Measurements from ENCODE around the gene WDCP.
"Not testable (repeated sequence)": the region's sequence is repeated elsewhere in the genome, so short reads cannot be mapped to it uniquely, and the experiment has no call there.

WDCP gene

GRCh38 chr2:24058564-24059271 lies 11.5 kb upstream of the WDCP start:
- DNase-seq (ENCODE audit: low spot score), result no peak

DNA sequence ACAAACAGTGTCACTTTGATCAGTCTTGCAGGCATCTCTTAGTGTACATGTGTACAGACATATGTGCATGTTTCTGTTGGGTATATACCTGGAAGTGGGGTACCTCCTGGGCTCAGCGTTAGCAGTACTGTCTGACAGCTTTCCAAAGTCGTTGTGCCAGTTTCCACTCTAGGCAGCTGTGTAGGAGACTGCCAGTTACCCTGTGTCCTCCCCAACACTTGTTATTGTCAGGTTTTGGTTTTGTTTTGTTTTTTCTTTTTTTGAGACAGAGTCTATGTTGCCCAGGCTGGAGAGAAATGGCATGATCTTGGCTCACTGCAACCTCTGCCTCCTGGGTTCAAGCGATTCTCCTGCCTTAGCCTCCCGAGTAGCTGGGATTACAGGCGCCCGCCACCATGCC lies 8.6 kb upstream of the WDCP start:
- DNase-seq (ENCODE audit: low spot score), result no peak

DNA sequence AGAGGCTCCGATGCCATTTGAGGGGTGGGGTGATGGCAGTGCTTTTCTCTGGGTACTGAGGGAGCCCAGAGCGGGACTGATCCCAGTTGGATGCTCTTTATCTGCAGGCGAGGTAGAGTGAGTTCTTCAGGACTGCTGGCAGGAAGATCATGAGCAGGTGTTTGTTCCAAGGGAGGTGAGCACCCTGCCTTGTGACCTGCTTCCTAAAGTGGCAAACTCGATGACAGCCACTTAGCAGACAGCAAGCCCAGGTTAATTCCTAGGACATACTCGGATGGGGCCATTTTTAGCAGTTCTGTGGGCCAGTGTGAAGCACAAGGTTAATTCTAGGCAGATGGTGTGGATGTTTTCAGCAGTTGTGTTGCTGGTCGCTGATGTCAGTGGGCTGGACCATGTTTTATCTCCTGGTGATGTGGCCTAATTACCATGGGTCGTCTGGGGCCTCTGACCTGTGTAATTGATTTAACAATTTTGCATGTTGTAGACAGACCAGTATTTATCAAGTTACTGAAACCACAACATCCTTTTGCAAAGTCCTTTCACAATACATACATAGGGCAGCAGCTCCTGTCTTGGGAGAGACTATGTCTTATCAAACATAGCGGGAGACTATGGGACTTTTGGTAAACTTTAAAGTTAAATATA lies 7.3 kb upstream of the WDCP start:
- DNase-seq (ENCODE audit: low spot score), result no peak

DNA sequence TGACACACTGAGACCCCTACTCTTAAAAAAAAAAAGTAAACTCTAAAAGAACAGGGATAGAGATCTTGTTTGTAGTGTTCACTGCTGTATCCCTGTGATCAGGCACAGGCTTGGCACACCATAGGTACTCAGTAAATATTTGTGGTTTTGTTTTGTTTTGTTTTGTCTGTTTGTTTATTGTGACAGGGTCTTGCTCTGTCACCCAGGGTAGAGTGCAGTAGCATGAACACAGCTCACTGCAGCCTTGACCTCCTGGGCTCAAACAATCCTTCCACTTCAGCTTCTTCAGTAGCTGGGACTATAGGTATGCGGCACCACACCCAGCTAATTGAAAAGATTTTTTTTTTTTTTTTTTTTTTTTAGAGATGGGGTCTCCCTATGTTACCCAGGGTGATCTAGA lies 5.8 kb upstream of the WDCP start:
- DNase-seq (ENCODE audit: low spot score), result no peak

GRCh38 chr2:24051833-24052232 lies 4.6 kb upstream of the WDCP start:
- no peak for DNase-seq (ENCODE audit: low spot score)

- DNase-seq (ENCODE audit: low spot score), result no peak
These were observed 3.1 kb upstream of the WDCP start for GRCh38 chr2:24050041-24050979.

DNA sequence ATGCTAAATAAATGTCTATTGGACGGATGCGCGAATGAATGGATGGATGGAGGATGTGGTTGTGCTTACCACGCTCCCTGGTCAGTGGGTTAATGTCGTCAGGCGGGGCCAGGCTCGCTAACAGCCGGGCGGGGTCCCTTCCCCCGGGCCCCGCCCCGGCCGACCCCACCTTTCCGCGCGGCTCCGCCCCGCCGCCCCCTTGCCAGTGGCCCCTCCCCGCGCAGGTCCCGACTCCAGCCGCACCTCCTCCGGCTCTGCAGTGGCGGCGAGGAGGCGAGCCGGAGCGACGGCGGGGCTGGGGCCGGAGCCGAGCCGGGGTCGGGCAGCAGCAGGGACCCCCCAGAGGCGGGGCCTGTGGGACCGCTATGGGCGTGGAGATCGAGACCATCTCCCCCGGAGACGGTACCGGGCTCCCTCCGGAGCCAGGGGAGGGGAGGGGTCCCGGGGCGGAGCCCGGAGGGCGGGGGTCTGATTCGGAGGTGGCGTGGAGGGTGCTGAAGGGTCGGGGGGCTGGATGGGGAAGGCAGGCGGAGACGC lies 2.4 kb upstream of the WDCP start, which contains the start of gene FKBP1B:
Gene FKBP1B (plus strand): TSS at position 257 of the 537 bp plus-strand sequence. CDS start 109 bp downstream, at position 366.
- no peak for DNase-seq (ENCODE audit: low spot score)

- no peak for DNase-seq (ENCODE audit: low spot score)
These were observed 1.7 kb upstream of the WDCP start for GRCh38 chr2:24048769-24049484.

DNA sequence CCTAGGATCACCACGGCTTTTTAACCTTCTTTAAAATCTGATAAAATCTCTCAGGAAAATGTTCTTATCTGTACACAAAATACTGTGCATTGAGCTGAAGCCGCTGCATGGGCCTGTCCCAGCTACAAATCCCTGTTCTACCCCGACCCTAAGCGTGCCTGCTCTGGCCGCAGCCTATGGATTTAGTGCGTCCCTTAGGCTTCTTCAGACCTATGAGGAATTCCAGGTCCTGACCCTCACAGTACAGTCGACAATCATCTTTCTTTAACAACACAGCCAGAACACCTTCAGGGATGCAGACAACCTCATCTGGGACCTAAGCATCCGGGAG lies 477 bp upstream of the WDCP start:
- no peak for DNase-seq (ENCODE audit: low spot score)

DNA sequence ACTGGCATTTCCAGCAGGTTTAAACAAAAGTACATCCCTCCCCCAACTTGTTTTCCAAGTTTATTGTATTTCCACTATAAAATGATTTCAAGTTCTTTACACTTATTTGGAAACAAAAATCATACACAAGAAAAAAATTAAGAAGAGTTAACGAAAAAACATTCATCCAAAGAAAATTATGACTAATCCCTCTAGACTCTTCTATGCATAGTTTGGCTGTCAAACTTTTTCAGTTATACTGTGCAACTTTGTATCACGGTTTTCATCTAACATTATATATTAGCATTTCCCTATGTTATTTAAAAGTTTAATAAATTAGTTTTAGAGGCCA lies 627 bp downstream of the WDCP start:
- no peak for DNase-seq (ENCODE audit: low spot score)

DNA sequence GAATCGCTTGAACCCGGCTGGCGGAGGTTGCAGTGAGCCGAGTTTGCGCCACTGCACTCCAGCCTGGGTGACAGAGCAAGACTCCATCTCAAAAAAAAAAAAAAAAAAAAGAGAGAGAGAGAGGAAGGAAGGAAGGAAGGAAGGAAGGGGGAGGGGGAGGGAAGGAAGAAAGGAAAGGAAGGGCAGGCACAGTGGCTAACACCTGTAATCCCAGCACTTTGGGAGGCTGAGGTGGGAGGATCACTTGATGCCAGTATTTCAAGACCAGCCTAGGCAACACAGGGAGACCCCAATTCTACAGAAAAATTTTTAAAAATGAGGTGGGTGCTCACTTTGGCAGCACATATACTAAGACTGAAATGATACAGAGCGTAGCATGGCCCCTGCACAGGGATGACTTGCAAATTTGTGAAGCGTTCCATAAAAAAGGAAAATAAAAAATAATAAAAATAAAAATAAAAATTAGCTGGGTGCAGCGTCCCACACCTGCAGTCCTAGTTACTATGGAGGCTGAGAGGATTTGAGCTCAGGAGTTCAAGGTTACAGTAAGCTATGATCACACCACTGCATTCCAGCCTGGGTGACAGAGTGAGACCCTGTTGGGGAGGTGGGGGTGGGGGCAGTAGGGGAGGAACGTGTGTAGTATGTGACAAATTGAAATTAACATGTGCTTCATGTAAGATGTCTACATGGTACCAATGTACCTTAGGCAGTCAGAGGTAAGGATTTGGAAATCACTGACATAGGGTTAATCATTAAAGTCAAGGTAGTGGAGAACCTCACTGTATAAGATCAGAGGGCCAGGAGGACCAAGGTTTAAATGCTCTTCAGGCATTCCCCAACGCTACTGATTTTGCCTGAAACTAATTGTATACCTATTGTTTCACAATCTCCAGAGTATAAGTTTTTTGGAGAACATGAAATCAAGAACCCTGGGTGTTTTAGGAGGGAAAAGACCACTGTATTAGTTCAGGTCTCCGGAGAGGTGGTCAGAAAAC lies 1.4 kb downstream of the WDCP start:
- no peak for DNase-seq (ENCODE audit: low spot score)

GRCh38 chr2:24043133-24043532 lies 4.1 kb downstream of the WDCP start:
- not testable (repeated sequence) for DNase-seq (ENCODE audit: low spot score)

DNA sequence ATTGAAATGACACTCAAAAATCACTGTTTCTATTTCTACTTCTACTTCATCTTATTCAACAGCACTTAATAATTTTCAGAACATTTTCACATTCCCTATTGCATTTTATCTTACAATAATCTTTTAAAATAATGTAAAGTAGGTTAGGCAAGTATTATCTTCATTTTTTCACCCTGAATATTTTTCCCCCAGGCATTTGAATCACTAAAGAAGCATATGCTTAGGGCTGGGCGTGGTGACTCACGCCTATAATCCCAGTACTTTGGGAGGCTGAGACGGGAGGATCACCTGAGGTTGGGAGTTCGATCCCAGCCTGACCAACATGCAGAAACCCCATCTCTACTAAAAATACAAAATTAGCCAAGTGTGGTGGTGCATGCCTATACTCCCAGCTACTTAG lies 6.7 kb downstream of the WDCP start:
- no peak for DNase-seq (ENCODE audit: low spot score)

DNA sequence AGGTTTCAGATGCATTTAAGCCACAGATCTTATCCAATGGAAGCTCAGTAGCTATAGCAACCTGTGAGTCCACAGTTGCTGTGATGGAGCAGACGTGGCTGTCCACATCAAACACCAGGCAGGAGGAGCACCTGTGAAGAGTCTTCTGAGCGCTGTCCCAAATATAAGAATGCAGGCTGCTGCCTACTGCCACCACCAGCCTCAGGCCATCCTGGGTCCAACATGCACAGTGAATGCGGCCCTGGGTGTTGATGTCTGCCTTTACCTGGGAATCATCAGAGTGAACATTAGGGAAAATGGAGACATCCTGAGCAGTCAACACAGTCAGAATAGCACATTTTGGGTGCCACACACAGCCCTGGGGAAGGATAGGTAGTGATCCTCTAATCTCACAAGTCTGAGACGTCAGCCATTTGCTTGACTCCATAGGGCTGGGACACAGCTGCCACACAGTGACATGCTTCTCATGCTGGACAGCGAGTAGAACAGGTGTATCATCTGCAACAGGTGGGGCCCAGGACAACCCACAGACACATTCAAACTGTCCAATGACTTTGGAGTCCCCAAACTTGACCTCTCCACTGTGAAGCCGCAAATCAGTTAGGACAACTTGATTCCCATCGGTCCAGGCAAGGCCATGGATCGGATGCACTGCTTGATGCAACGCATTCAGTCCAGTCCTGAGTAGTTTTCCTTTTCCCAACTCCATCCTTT lies 8.2 kb downstream of the WDCP start:
- DNase-seq (ENCODE audit: low spot score), result no peak

DNA sequence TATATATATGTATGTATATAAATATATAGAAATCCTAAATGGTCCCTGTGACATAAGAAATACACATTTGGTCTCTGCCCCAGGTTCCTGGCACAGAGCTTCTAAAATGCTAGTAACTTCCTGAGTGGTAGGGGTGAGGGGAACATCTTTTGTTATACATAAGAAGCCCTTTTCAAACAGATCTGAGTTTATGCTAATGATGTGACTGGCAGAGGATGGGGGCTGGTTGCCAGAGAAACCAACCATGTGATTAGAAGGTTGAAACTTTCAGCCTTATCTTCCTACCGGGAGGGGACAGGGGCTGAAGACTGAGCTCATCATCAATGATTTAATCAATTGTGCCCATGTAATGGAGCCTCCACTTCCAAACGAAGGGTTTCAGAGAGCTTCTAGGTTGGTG lies 21.0 kb downstream of the WDCP start:
- no peak for DNase-seq (ENCODE audit: low spot score)

GRCh38 chr2:24024996-24025663 lies 22.1 kb downstream of the WDCP start:
- no peak for DNase-seq (ENCODE audit: low spot score)

- no peak for DNase-seq (ENCODE audit: low spot score)
These were observed 23.2 kb downstream of the WDCP start for GRCh38 chr2:24024018-24024417.

DNA sequence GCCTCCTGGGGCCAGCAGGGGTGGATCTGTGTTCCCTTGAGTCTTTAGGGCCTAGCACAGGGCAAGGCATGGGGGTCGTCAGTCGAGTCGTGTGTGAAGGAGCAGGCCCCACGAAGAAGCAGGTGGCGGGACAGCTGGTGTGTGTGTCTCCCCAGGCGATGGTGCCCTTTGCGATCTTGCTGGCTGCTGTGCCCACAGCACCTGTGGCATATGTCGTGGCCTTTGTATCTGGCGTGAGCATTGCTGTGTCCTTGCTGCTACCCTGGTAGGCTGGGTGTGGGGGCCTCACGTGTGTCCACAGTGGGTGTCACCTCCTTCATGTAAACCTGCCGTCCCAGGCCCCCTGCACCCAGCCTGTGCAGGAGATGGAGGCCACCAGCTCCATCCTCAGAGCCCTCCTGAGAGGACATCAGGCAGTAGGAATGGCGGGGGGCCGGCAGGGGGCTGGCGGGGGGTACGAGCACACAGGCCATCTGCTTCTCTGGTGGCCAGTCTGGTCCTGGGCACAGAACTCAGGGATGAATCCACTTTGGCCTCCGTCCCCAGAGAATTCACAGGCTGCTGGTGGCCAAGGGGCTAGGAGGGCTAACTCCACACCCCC lies 24.1 kb downstream of the WDCP start:
- DNase-seq (ENCODE audit: low spot score), result no peak

DNA sequence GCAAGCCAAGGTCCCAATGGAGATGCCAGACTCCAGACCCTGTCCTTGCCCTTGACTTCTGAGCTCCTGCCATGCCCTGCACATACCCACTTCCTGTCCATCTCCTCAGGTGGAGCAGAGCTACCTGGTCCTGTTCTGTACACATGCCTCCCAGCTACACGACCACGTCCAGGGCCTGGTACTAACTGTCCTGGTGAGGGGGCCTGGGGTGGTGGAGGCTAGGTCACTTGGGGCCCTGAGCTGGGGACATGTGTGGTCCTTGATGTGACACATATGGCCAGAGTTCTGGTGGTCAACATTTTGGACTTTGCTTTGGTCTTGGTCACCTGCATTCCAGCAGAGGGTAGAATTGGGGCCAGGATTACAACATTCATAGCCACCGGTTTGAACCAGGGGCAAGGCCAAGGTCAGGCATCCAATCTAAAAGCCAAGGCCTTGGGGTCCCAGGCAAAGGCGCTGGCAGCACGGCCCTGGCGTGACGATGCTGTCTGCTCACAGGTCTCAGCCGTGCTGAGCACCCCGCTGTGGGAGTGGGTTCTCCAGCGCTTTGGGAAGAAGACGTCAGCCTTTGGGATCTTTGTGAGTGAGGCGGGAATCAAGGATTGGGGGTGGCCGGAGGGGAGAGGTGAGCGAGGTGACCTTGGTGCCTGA lies 24.7 kb downstream of the WDCP start:
- no peak for DNase-seq (ENCODE audit: low spot score)
